SK-N-SH (cell line): Measurements from ENCODE around the gene A4GALT. TPM values are rescaled to one million over a fixed set of nuclear protein-coding genes. Genes with fewer than 3 reads are reported as not detected.

Source experiments
- CTCF ChIA-PET: fragments of 300-600, 350-600 bp; formaldehyde crosslinking; extraction: SDS; loops from one replicate; lab custom pipeline; 2021; lab: Yijun Ruan, JAX
- POLR2A ChIA-PET: fragments of 350-600 bp; sonication (Branson Sonifier 250); formaldehyde crosslinking; extraction: SDS; loops from one replicate; lab custom pipeline; 2020; ENCODE audit warnings: antibody characterized with exemption, inconsistent platforms; lab: Yijun Ruan, JAX
- DNase-seq: peaks from one replicate; pipeline ENCODE4 v3.0.0; 2012
- H2AFZ ChIP-seq: fragments of 200-600 bp; sonication (generic); 2 replicates; pipeline ENCODE4 v1.8.1; 2016; ENCODE audit warnings: antibody characterized with exemption, mild to moderate bottlenecking, low read depth
- H3F3A ChIP-seq: fragments of 200-600 bp; sonication (generic); replicated peaks from 2 replicates; pipeline ENCODE3; 2016; ENCODE audit warnings: antibody characterized with exemption, mild to moderate bottlenecking; ENCODE audit not compliant: insufficient read depth
- H3K27ac ChIP-seq, 2 experiments: fragments of 200-500 bp in 1 of 2; fragments of 200-600 bp in 1 of 2; sonication (Bioruptor generic) in 1 of 2; sonication (generic), shearing (Covaris generic) in 1 of 2; 2 replicates each; pipeline versions ENCODE4 v1.5.1 to v1.6.1; 2014 to 2016; ENCODE audit warnings: low read depth in 2 of 2, inconsistent platforms in 1 of 2, low read length in 1 of 2, mild to moderate bottlenecking in 1 of 2, mixed read lengths in 1 of 2
- H3K27me3 ChIP-seq: fragments of 200-600 bp; sonication (generic), shearing (Covaris generic); 2 replicates; pipeline ENCODE4 v1.6.1; 2016; ENCODE audit warnings: mixed run types; ENCODE audit not compliant: insufficient read depth
- H3K36me3 ChIP-seq, 2 experiments: fragments of 200-500 bp in 1 of 2; fragments of 200-600 bp in 1 of 2; sonication (Bioruptor generic) in 1 of 2; sonication (generic) in 1 of 2; replicated peaks in 1 of 2; 2 replicates each; pipeline versions ENCODE3 to v1.5.1; 2014 to 2016; ENCODE audit warnings: low read length in 1 of 2, mild to moderate bottlenecking in 1 of 2; ENCODE audit not compliant: insufficient read depth in 2 of 2, control insufficient read depth in 1 of 2
- H3K4me1 ChIP-seq, 2 experiments: fragments of 200-500 bp in 1 of 2; fragments of 200-600 bp in 1 of 2; sonication (Bioruptor generic) in 1 of 2; sonication (generic), shearing (Covaris generic) in 1 of 2; 2 replicates each; pipeline versions ENCODE4 v1.5.1 to v1.6.1; 2014 to 2016; ENCODE audit warnings: low read depth in 1 of 2, low read length in 1 of 2, mixed run types in 1 of 2; ENCODE audit not compliant: insufficient read depth in 2 of 2, control insufficient read depth in 1 of 2
- H3K4me2 ChIP-seq: fragments of 200-600 bp; sonication (generic), shearing (Covaris generic); 2 replicates; pipeline ENCODE4 v1.6.1; 2017; ENCODE audit warnings: mixed run types
- H3K4me3 ChIP-seq, 2 experiments: fragments of 200-500 bp in 1 of 2; fragments of 200-600 bp in 1 of 2; sonication (Bioruptor generic) in 1 of 2; sonication (generic), shearing (Covaris generic) in 1 of 2; 2 replicates each; pipeline versions ENCODE4 v1.5.1 to v1.8.1; 2014 to 2016; ENCODE audit warnings: low read depth in 2 of 2, inconsistent platforms in 1 of 2, low read length in 1 of 2, mild to moderate bottlenecking in 1 of 2, mixed read lengths in 1 of 2, moderate library complexity in 1 of 2
- H3K79me2 ChIP-seq: fragments of 200-600 bp; sonication (generic); 2 replicates; pipeline ENCODE4 v1.8.1; 2017; ENCODE audit warnings: mild to moderate bottlenecking; ENCODE audit not compliant: insufficient read depth
- H3K9ac ChIP-seq: fragments of 200-600 bp; sonication (generic); 2 replicates; pipeline ENCODE4 v1.6.1; 2017; ENCODE audit warnings: mixed run types
- H3K9me2 ChIP-seq: fragments of 200-600 bp; sonication (generic); 2 replicates; pipeline ENCODE4 v1.6.1; 2017; ENCODE audit warnings: mixed run types
- H3K9me3 ChIP-seq: fragments of 200-600 bp; sonication (generic); 2 replicates; pipeline ENCODE4 v1.6.1; 2017; ENCODE audit warnings: mixed run types, mild to moderate bottlenecking, moderate library complexity
- H4K20me1 ChIP-seq: fragments of 200-600 bp; sonication (generic); 2 replicates; pipeline ENCODE4 v1.6.1; 2017; ENCODE audit warnings: mild to moderate bottlenecking, mixed run types; ENCODE audit not compliant: insufficient read depth
- EZH2phosphoT487 ChIP-seq: fragments of 200-600 bp; sonication (generic); IDR thresholded peaks from 2 replicates; pipeline ENCODE4 v1.6.1; 2017; ENCODE audit warnings: low read depth, mixed run types, mild to moderate bottlenecking, antibody characterized with exemption, moderate library complexity, borderline replicate concordance
- FOXJ3 ChIP-seq: sonication (generic); formaldehyde crosslinking; IDR thresholded peaks from 2 replicates; pipeline ENCODE4 v1.5.1; 2020; ENCODE audit warnings: mild to moderate bottlenecking, missing genetic modification reagents
- FOXM1 ChIP-seq: IDR thresholded peaks from 2 replicates; pipeline ENCODE4 v1.4.0; 2012; ENCODE audit warnings: low read depth, mild to moderate bottlenecking
- GABPA ChIP-seq: IDR thresholded peaks from 2 replicates; pipeline ENCODE4 v1.4.0; 2012; ENCODE audit warnings: low read depth, mild to moderate bottlenecking
- RAD21 ChIP-seq: IDR thresholded peaks from 2 replicates; pipeline ENCODE4 v1.6.1; 2012; ENCODE audit warnings: mild to moderate bottlenecking, low read length
- REST ChIP-seq: IDR thresholded peaks from 2 replicates; pipeline ENCODE4 v1.6.1; 2012; ENCODE audit warnings: mild to moderate bottlenecking, low read depth, low read length, moderate library complexity
- TCF12 ChIP-seq: IDR thresholded peaks from 2 replicates; pipeline ENCODE4 v1.4.0; 2012
- TEAD4 ChIP-seq: IDR thresholded peaks from 2 replicates; pipeline ENCODE4 v1.4.0; 2012; ENCODE audit warnings: mild to moderate bottlenecking, borderline replicate concordance; ENCODE audit not compliant: insufficient read depth
- WGBS: methylation state at CpG from one replicate; pipeline ENCODE4 v1.1.6; 2017; ENCODE audit warnings: low lambda C conversion rate; 5-methylcytosine and 5-hydroxymethylcytosine counted together
- polyA plus RNA-seq, 3 experiments: library from polyadenylated mRNA; depleted of rRNA; stranded (reverse); fragments of >200 nt; gene quantifications; 2 replicates each; pipeline ENCODE4 v1.2.3, GENCODE V29; 2012
- TF ChIP-seq, protein P1 (sequence below): IDR thresholded peaks from 2 replicates; pipeline ENCODE4 v1.4.0; 2012; ENCODE audit warnings: low read depth
- TF ChIP-seq, protein P2 (sequence below): IDR thresholded peaks from 2 replicates; pipeline ENCODE4 v1.4.0; 2012; ENCODE audit warnings: low read depth, borderline replicate concordance

Gene A4GALT
- polyA plus RNA-seq, 1 of the 3 experiments (the other 2 are of a cell fraction): 9.5 TPM

DNA sequence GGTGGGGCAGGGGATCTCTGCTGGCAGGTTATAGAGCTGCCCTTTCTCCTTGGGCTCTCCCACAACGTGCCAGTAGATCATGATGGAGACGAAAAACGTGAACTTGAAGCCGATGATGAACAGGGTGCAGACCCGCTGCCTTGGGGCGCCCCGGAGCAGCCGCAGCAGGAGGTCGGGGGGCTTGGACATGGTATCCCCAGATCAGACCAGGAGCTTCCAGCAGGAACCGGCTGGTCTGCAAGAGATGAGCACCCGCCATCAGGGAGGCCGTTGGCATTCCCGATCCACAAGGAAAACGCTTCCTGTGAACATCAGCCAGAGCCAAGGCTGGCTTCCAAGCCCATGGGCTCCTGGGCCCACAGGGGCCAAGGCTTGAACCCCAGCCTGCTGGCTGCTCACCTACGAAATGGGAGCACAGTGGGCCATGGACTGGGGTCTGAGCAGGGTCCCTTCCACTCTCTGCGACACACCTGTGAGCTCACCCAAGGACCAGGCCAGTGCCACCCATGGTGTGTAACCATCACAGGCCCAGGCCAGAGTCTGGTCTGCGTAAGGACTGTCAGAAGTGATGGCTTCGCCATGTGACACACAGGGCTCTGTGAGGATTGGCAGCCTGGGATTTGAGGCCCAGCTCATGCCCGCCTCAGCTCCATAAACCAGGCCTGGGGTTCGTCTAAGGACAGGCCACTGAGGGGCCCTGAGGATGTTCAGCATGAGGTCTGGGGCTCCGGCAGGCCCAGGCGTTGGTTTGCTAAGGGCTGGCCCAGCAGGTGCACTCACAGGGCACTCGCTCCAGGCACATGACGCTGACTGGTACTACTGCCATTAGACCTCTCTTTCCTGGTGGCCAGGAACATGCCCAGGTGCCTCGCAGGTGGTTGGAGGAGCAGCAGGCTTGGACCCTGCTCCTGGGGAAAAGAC is 26.6 kb downstream of the A4GALT start (continued):
- TF ChIP-seq, protein P1, sequence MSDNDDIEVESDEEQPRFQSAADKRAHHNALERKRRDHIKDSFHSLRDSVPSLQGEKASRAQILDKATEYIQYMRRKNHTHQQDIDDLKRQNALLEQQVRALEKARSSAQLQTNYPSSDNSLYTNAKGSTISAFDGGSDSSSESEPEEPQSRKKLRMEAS: no peak

GRCh38 chr22:42693055-42693762 is 27.5 kb downstream of the A4GALT start:
- no peaks in the 10 kb centered on the region for H3K9me2 ChIP-seq
- no peak overlapping the region for H3K4me2 ChIP-seq
- WGBS: 100% methylated on average over 17 of the region's 51 CpGs
- DNase-seq: no peak
- H3K79me2 ChIP-seq: no peaks in the 10 kb centered on the region
- H3F3A ChIP-seq: no peaks in the 10 kb centered on the region
- no peaks in the 10 kb centered on the region for H3K36me3 ChIP-seq
- H3K9ac ChIP-seq: no peak overlapping the region
- TF ChIP-seq TCF12 (no peak), GABPA (no peak), RAD21 (no peak), REST (no peak), FOXM1 (no peak), TEAD4 (no peak), FOXJ3 (CRISPR knock-in tag) (no peak), EZH2phosphoT487 (no peak)
- TF ChIP-seq, protein P2, sequence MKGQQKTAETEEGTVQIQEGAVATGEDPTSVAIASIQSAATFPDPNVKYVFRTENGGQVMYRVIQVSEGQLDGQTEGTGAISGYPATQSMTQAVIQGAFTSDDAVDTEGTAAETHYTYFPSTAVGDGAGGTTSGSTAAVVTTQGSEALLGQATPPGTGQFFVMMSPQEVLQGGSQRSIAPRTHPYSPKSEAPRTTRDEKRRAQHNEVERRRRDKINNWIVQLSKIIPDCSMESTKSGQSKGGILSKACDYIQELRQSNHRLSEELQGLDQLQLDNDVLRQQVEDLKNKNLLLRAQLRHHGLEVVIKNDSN: no peak
- TF ChIP-seq, all 33 proteins: peak for 0
- H3K27ac ChIP-seq: no peak overlapping the region
- H3K9me3 ChIP-seq: no peaks in the 10 kb centered on the region
- H3K27me3 ChIP-seq: no peaks in the 10 kb centered on the region
- POLR2A ChIA-PET: no interaction called here
- no peak overlapping the region for H2AFZ ChIP-seq
- H3K4me3 ChIP-seq: no peak overlapping the region
- H3K4me1 ChIP-seq: peaks cover 2 to 7% of the 10 kb centered on the region in 2 experiments; a peak in 2 of 4 replicates
- no peaks in the 10 kb centered on the region for H4K20me1 ChIP-seq
- CTCF ChIA-PET: interaction anchor here (1.0 kb wide), 1 partner anchor 8 kb away, joined by 3 read pairs; no protein-coding TSS in a partner anchor
